ENCODE data around the gene RBM19.

Gene RBM19

GRCh38 chr12:113796066-113796827, 169.9 kb downstream of the RBM19 start:
- no peak for DNase-seq

GRCh38 chr12:113795445-113795844, 170.7 kb downstream of the RBM19 start:
- no peak for DNase-seq

GRCh38 chr12:113794774-113795173, 171.4 kb downstream of the RBM19 start:
- DNase-seq: no peak

GRCh38 chr12:113793250-113793649, 172.9 kb downstream of the RBM19 start:
- no peak for DNase-seq

GRCh38 chr12:113792450-113792849, 173.7 kb downstream of the RBM19 start:
- DNase-seq: no peak

- no peak for DNase-seq
Observed at GRCh38 chr12:113788020-113788856, 177.9 kb downstream of the RBM19 start.

GRCh38 chr12:113786107-113786506, 180.0 kb downstream of the RBM19 start:
- DNase-seq: no peak

GRCh38 chr12:113783811-113784210, 182.3 kb downstream of the RBM19 start:
- no peak for DNase-seq

GRCh38 chr12:113782873-113783272, 183.3 kb downstream of the RBM19 start:
- no peak for DNase-seq

- no peak for DNase-seq
Observed at GRCh38 chr12:113781415-113782198, 184.5 kb downstream of the RBM19 start.

- DNase-seq: no peak
Observed at GRCh38 chr12:113779774-113780173, 186.4 kb downstream of the RBM19 start.

GRCh38 chr12:113778432-113779132, 187.5 kb downstream of the RBM19 start:
- DNase-seq: no peak

GRCh38 chr12:113777751-113778150, 188.4 kb downstream of the RBM19 start:
- DNase-seq: no peak

GRCh38 chr12:113776536-113776935, 189.6 kb downstream of the RBM19 start:
- DNase-seq: no peak

GRCh38 chr12:113774526-113774925, 191.6 kb downstream of the RBM19 start:
- no peak for DNase-seq

- no peak for DNase-seq
Observed at GRCh38 chr12:113772505-113773030, 193.6 kb downstream of the RBM19 start.

GRCh38 chr12:113770389-113770865, 195.7 kb downstream of the RBM19 start:
- no peak for DNase-seq

GRCh38 chr12:113769305-113769704, 196.8 kb downstream of the RBM19 start:
- DNase-seq: no peak

GRCh38 chr12:113768850-113769249, 197.3 kb downstream of the RBM19 start:
- no peak for DNase-seq

GRCh38 chr12:113766879-113767878, 198.9 kb downstream of the RBM19 start:
- no peak for DNase-seq
